Activated CD8-positive, alpha-beta T cell treated with anti-CD3 and anti-CD28 coated beads for 36 hours (primary cell): Measurements from ENCODE around the gene SLC24A3. TPM values are rescaled to one million over a fixed set of nuclear protein-coding genes. Genes with fewer than 3 reads are reported as not detected.

Experiments used
- ATAC-seq: fragments of 200-7000 bp; cut with Tn5 transposase; one replicate; pipeline ENCODE4 v1.10.0; 2021; ENCODE audit warnings: mild to moderate bottlenecking, moderate library complexity
- CTCF ChIA-PET: fragments of 350-600 bp; sonication (Branson Sonifier 250); formaldehyde crosslinking; loops from one replicate; lab custom pipeline; 2021; ENCODE audit warnings: antibody characterized with exemption; lab: Charles Lee
- POLR2A ChIA-PET: fragments of 350-600 bp; sonication (Branson Sonifier 250); formaldehyde crosslinking; loops from one replicate; lab custom pipeline; 2021; ENCODE audit warnings: antibody characterized with exemption; lab: Charles Lee
- DNase-seq: peaks from one replicate; pipeline ENCODE4 v3.0.0-alpha.2; 2020
- H3K27ac Mint-ChIP-seq: one replicate; pipeline ENCODE4 v1.8.0; 2021; ENCODE audit warnings: mild to moderate bottlenecking, mixed read lengths
- H3K27me3 Mint-ChIP-seq: one replicate; pipeline ENCODE4 v1.8.0; 2021; ENCODE audit warnings: mixed read lengths
- H3K36me3 Mint-ChIP-seq: one replicate; pipeline ENCODE4 v1.8.0; 2021; ENCODE audit warnings: low read depth, mixed read lengths
- H3K4me1 Mint-ChIP-seq: one replicate; pipeline ENCODE4 v1.8.0; 2021; ENCODE audit warnings: low read depth, mixed read lengths
- H3K4me3 Mint-ChIP-seq: one replicate; pipeline ENCODE4 v1.8.0; 2021; ENCODE audit warnings: mild to moderate bottlenecking, moderate library complexity, mixed read lengths
- H3K9me3 Mint-ChIP-seq: one replicate; pipeline ENCODE4 v1.8.0; 2021; ENCODE audit warnings: mixed read lengths
- CTCF ChIP-seq: fragments of 200-600 bp; IDR thresholded peaks from one replicate; pipeline ENCODE4 v1.8.0; 2022; ENCODE audit warnings: antibody characterized with exemption, mild to moderate bottlenecking
- intact Hi-C: fragments of 100-400 bp; cut with micrococcal nuclease; formaldehyde crosslinking; loops from one replicate; pipeline ENCODE4 v1.10.0; 2022
- total RNA-seq, 2 experiments: library from RNA; stranded (reverse); gene quantifications; one replicate each; pipeline ENCODE4 v1.2.3, GENCODE V29; 2021

SLC24A3 gene
- total RNA-seq, 2 experiments from 2014 or later: not detected

GRCh38 chr20:19232997-19233794, 20.8 kb downstream of the SLC24A3 start:
- TF ChIP-seq CTCF: no peak
- H3K9me3 Mint-ChIP-seq: no peaks in the 10 kb centered on the region
- DNase-seq (no peak), ATAC-seq (no peak)
- CTCF ChIA-PET: no interaction called here
- POLR2A ChIA-PET: no interaction called here
- H3K36me3 Mint-ChIP-seq: no peaks in the 10 kb centered on the region
- H3K4me1 Mint-ChIP-seq: no peaks in the 10 kb centered on the region
- no peak overlapping the region for H3K27ac Mint-ChIP-seq
- peaks cover 2% of the 10 kb centered on the region for H3K27me3 Mint-ChIP-seq
- intact Hi-C loops: no loop called here
- no peak overlapping the region for H3K4me3 Mint-ChIP-seq

GRCh38 chr20:19236371-19237055, 24.1 kb downstream of the SLC24A3 start:
- no peak for ATAC-seq
- CTCF ChIA-PET: no interaction called here

GRCh38 chr20:19241440-19241839, 29.0 kb downstream of the SLC24A3 start:
- DNase-seq: no peak
- POLR2A ChIA-PET: interaction anchor here (0.6 kb wide), 1 partner anchor 102 kb away, joined by 3 read pairs; no protein-coding TSS in a partner anchor
- no peak for TF ChIP-seq CTCF
- H3K27me3 Mint-ChIP-seq: peaks cover 4% of the 10 kb centered on the region
- CTCF ChIA-PET: no interaction called here
- no peak overlapping the region for H3K4me3 Mint-ChIP-seq
- no peaks in the 10 kb centered on the region for H3K4me1 Mint-ChIP-seq
- intact Hi-C loops: no loop called here
- ATAC-seq: no peak
- H3K36me3 Mint-ChIP-seq: no peaks in the 10 kb centered on the region
- no peaks in the 10 kb centered on the region for H3K9me3 Mint-ChIP-seq
- H3K27ac Mint-ChIP-seq: no peak overlapping the region

More at GRCh38 chr20:19236371-19237055, 24.1 kb downstream of the SLC24A3 start:
- Mint-ChIP-seq H3K27ac (no peak overlapping the region), H3K4me3 (no peak overlapping the region), H3K9me3 (no peaks in the 10 kb centered on the region), H3K4me1 (no peaks in the 10 kb centered on the region), H3K27me3 (peaks cover 2% of the 10 kb centered on the region), H3K36me3 (no peaks in the 10 kb centered on the region)
- intact Hi-C loops: no loop called here
- POLR2A ChIA-PET: no interaction called here
- no peak for TF ChIP-seq CTCF
- no peak for DNase-seq

GRCh38 chr20:19244291-19244690, 31.8 kb downstream of the SLC24A3 start:
- no peak overlapping the region for H3K4me3 Mint-ChIP-seq
- no peaks in the 10 kb centered on the region for H3K36me3 Mint-ChIP-seq
- CTCF ChIA-PET: no interaction called here
- H3K9me3 Mint-ChIP-seq: no peaks in the 10 kb centered on the region
- peaks cover 2% of the 10 kb centered on the region for H3K27me3 Mint-ChIP-seq
- DNase-seq (no peak), ATAC-seq (no peak)
- no peaks in the 10 kb centered on the region for H3K4me1 Mint-ChIP-seq
- POLR2A ChIA-PET: no interaction called here
- intact Hi-C loops: no loop called here
- TF ChIP-seq CTCF: no peak
- H3K27ac Mint-ChIP-seq: no peak overlapping the region
